HepG2 (cell line): Measurements from ENCODE around the gene MACROD2. TPM values are rescaled to one million over a fixed set of nuclear protein-coding genes. Genes with fewer than 3 reads are reported as not detected.

ENCODE experiments used
- ATAC-seq: fragments of 200-7000 bp; cut with Tn5 transposase; 3 replicates; pipeline ENCODE4 v1.9.1; 2020; ENCODE audit warnings: mild to moderate bottlenecking, moderate library complexity
- BruUV-seq: library from RNA; stranded (reverse); fragments of 400-500 nt; replicated peaks from 2 replicates; lab custom pipeline; 2021; lab: Mats Ljungman, UMichigan
- CTCF ChIA-PET: fragments of 300-600 bp; formaldehyde crosslinking; extraction: SDS; loops from one replicate; lab custom pipeline; 2021; ENCODE audit warnings: low total read pairs, inconsistent platforms, low intra/inter-chr PET ratio; lab: Yijun Ruan, JAX
- POLR2A ChIA-PET: fragments of 350-600 bp; sonication (Branson Sonifier 250); formaldehyde crosslinking; loops from one replicate; lab custom pipeline; 2020; ENCODE audit warnings: antibody characterized with exemption, inconsistent platforms; lab: Yijun Ruan, JAX
- DNase-seq: peaks from one replicate; pipeline ENCODE4 v3.0.0-alpha.2; 2015; ENCODE audit warnings: low spot score
- FAIRE-seq: peaks from 3 replicates; lab custom pipeline; 2011; peaks lifted over from hg19 to GRCh38; lab: Jason Lieb, UNC
- H2AFZ ChIP-seq: one replicate; pipeline ENCODE4 v1.6.1; 2011; ENCODE audit warnings: low read length, inconsistent platforms
- H3K27ac ChIP-seq: fragments of 300-600 bp; 3 replicates; pipeline ENCODE4 v1.8.0; 2011; ENCODE audit warnings: mixed run types, mild to moderate bottlenecking, mixed read lengths, low read length, inconsistent platforms; ENCODE audit not compliant: insufficient read depth; ENCODE audit errors: extremely low read length
- H3K27me3 ChIP-seq, 2 experiments: fragments of 200-600 bp in 1 of 2; 2 replicates in 1 of 2; 3 replicates in 1 of 2; pipeline versions ENCODE4 v1.6.0 to v1.8.0; 2011; ENCODE audit warnings: low read length in 2 of 2, mild to moderate bottlenecking in 2 of 2, moderate library complexity in 2 of 2, inconsistent platforms in 1 of 2; ENCODE audit not compliant: insufficient read depth in 2 of 2, control insufficient read depth in 1 of 2
- H3K36me3 ChIP-seq, 2 experiments: fragments of 200-600 bp in 1 of 2; replicated peaks in 1 of 2; 2 replicates in 1 of 2; 3 replicates in 1 of 2; pipeline versions ENCODE4 v1.5.1 to v1.8.0; 2011; ENCODE audit warnings: low read length in 2 of 2, inconsistent platforms in 1 of 2; ENCODE audit not compliant: insufficient read depth in 2 of 2, control insufficient read depth in 1 of 2
- H3K4me1 ChIP-seq: 2 replicates; pipeline ENCODE4 v1.5.1; 2012; ENCODE audit warnings: low read length, inconsistent platforms; ENCODE audit not compliant: insufficient read depth
- H3K4me2 ChIP-seq: 2 replicates; pipeline ENCODE4 v1.6.0; 2011; ENCODE audit warnings: low read depth, low read length, inconsistent platforms
- H3K4me3 ChIP-seq, 3 experiments: fragments of 200-600 bp in 1 of 3; sonication (generic), shearing (Covaris generic) in 1 of 3; replicated peaks in 1 of 3; 2 replicates each; pipeline ENCODE4 v1.5.1; 2011 to 2016; ENCODE audit warnings: low read length in 3 of 3, inconsistent platforms in 2 of 3, low read depth in 2 of 3, mild to moderate bottlenecking in 2 of 3, control low read depth in 1 of 3, mixed read lengths in 1 of 3; ENCODE audit not compliant: insufficient read depth in 1 of 3
- H3K79me2 ChIP-seq: one replicate; pipeline ENCODE4 v1.6.1; 2011; ENCODE audit warnings: low read length, inconsistent platforms; ENCODE audit not compliant: insufficient read depth
- H3K9ac ChIP-seq: 2 replicates; pipeline ENCODE4 v1.6.0; 2011; ENCODE audit warnings: mild to moderate bottlenecking, low read depth, low read length, inconsistent platforms; ENCODE audit not compliant: insufficient read depth
- H3K9me3 ChIP-seq: 2 replicates; pipeline ENCODE4 v1.5.1; 2012; ENCODE audit warnings: mild to moderate bottlenecking, low read length
- H4K20me1 ChIP-seq: 2 replicates; pipeline ENCODE4 v1.6.0; 2011; ENCODE audit warnings: inconsistent platforms, mild to moderate bottlenecking, low read length, moderate library complexity; ENCODE audit not compliant: insufficient read depth
- ARHGAP35 ChIP-seq: sonication (generic); formaldehyde crosslinking; IDR thresholded peaks from 2 replicates; pipeline ENCODE4 v1.9.0; 2022; ENCODE audit warnings: mild to moderate bottlenecking, inconsistent platforms, moderate library complexity, missing genetic modification reagents, borderline replicate concordance
- GTF3A ChIP-seq: sonication (generic); formaldehyde crosslinking; conservative IDR thresholded peaks from 2 replicates; pipeline ENCODE4 v1.4.0; 2020; ENCODE audit warnings: mild to moderate bottlenecking, missing genetic modification reagents
- LRRFIP1 ChIP-seq: sonication (generic); formaldehyde crosslinking; conservative IDR thresholded peaks from 2 replicates; pipeline ENCODE4 v1.4.0; 2020; ENCODE audit warnings: missing genetic modification reagents
- NFE2L2 ChIP-seq: fragments of 150-350 bp; IDR thresholded peaks from 2 replicates; pipeline ENCODE4 v1.6.1; 2014; ENCODE audit warnings: low read length
- RARG ChIP-seq: sonication (generic); formaldehyde crosslinking; IDR thresholded peaks from 2 replicates; pipeline ENCODE4 v1.4.0; 2020; ENCODE audit warnings: low read depth, mild to moderate bottlenecking, missing genetic modification reagents
- SCMH1 ChIP-seq: sonication (generic); formaldehyde crosslinking; IDR thresholded peaks from 2 replicates; pipeline ENCODE4 v1.9.0; 2021; ENCODE audit warnings: missing genetic modification reagents, mild to moderate bottlenecking, borderline replicate concordance
- SMARCE1 ChIP-seq: fragments of 450-650 bp; IDR thresholded peaks from 2 replicates; pipeline ENCODE4 v1.6.1; 2017; ENCODE audit warnings: borderline replicate concordance
- SRF ChIP-seq: IDR thresholded peaks from 2 replicates; pipeline ENCODE4 v1.6.1; 2011; ENCODE audit warnings: mild to moderate bottlenecking, low read depth, low read length, moderate library complexity
- TGIF2 ChIP-seq: IDR thresholded peaks from 2 replicates; pipeline ENCODE4 v1.6.1; 2016; ENCODE audit warnings: control low read depth, missing compliant biosample characterization
- ZEB1 ChIP-seq: IDR thresholded peaks from 2 replicates; pipeline ENCODE4 v1.6.1; 2012; ENCODE audit warnings: mild to moderate bottlenecking, low read depth, inconsistent platforms; ENCODE audit not compliant: insufficient replicate concordance
- ZNF558 ChIP-seq: sonication (generic); formaldehyde crosslinking; IDR thresholded peaks from 2 replicates; pipeline ENCODE4 v1.9.0; 2022; ENCODE audit warnings: mild to moderate bottlenecking, missing genetic modification reagents, borderline replicate concordance
- ZNF577 ChIP-seq: sonication (generic); formaldehyde crosslinking; IDR thresholded peaks from 2 replicates; pipeline ENCODE4 v1.4.0; 2020; ENCODE audit warnings: mild to moderate bottlenecking, low read depth, missing genetic modification reagents, borderline replicate concordance
- ZNF672 ChIP-seq: sonication (generic); formaldehyde crosslinking; IDR thresholded peaks from 2 replicates; pipeline ENCODE4 v1.8.1; 2022; ENCODE audit warnings: missing genetic modification reagents
- ZNF891 ChIP-seq: sonication (generic); formaldehyde crosslinking; IDR thresholded peaks from 2 replicates; pipeline ENCODE4 v1.5.0; 2020; ENCODE audit warnings: mild to moderate bottlenecking, missing genetic modification reagents
- WGBS: methylation state at CpG from one replicate; pipeline ENCODE4 v1.1.6; 2017; ENCODE audit warnings: low lambda C conversion rate; 5-methylcytosine and 5-hydroxymethylcytosine counted together
- in situ Hi-C: cut with HindIII; loops from 2 replicates; pipeline ENCODE4 v1.10.0; 2017; ENCODE audit warnings: low pct_unique_long_range_greater_than_20kb; ENCODE audit not compliant: extremely low pct_ligation_motif_present
- intact Hi-C: fragments of 100-400 bp; cut with micrococcal nuclease; formaldehyde crosslinking; loops from one replicate; pipeline ENCODE4 v1.10.0; 2022; ENCODE audit not compliant: unreplicated experiment
- polyA plus RNA-seq, 8 experiments: library from polyadenylated mRNA; depleted of rRNA in 3 of 8; stranded (reverse) in 7 of 8; unstranded in 1 of 8; fragments of >200 nt; fragmentation: Illumina TruSeq in 4 of 8; extraction: Trizol in 4 of 8; gene quantifications; 2 replicates each; pipeline versions ENCODE4 v1.2.1 to v1.2.3, GENCODE V29; 2011 to 2016; ENCODE audit warnings: low read depth in 4 of 8, missing spikeins in 1 of 8, mixed read lengths in 1 of 8; ENCODE audit not compliant: insufficient read depth in 1 of 8
- total RNA-seq, 5 experiments: library from RNA; depleted of rRNA; stranded (reverse); fragments of >200 nt; fragmentation: Illumina TruSeq; extraction: Trizol; gene quantifications; 2 replicates each; pipeline ENCODE4 v1.2.3, GENCODE V29; 2016; ENCODE audit warnings: low read depth in 1 of 5

The MACROD2 gene
- total and polyA plus RNA-seq, 2 of the 13 experiments (the other 11 are each of a cell fraction or from before 2014, with no cell fraction given), result 0.13 to 0.51 TPM

DNA sequence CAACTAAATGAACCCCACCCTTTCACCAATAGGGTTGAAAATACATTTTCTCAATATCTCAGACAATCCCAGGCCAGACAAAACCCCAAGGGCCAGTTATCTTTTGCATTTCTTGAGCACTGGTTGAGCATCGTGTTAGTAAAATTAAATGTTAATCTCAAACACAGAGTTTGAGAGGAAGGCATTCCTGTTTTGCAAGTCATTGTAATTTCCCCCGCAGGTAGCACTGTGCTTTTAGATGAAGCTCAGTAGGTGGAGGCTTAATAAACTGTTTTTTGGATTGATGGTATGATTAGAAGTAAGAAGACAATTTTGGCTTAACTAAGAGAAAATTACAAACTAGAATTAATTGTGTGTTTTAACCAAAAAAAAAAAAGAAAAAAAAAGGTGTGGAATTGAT is 1340.7 kb downstream of the MACROD2 start:
- BruUV-seq, result no TSS peak
- in situ Hi-C loops, result no loop called here
- Histone ChIP-seq H3K4me2 (no peak overlapping the region), H2AFZ (no peak overlapping the region), H3K36me3 (no peaks in the 10 kb centered on the region), H3K27me3 (no peaks in the 10 kb centered on the region), H3K4me1 (no peaks in the 10 kb centered on the region)
- FAIRE-seq, result no peak
- no peak for ATAC-seq
- TF ChIP-seq ZNF891 (CRISPR knock-in tag) (no peak), SRF (no peak), ARHGAP35 (no peak), ZNF558 (CRISPR knock-in tag) (no peak), ZNF577 (CRISPR knock-in tag) (no peak), NFE2L2 (peak; percentile 78), ZEB1 (no peak), RARG (CRISPR knock-in tag) (no peak)
- TF ChIP-seq, all 625 proteins: peak for 1
- no peaks in the 10 kb centered on the region for H3K79me2 ChIP-seq
- 6% methylated on average over 2 of the region's 2 CpGs for WGBS
- no peak overlapping the region for H3K9ac ChIP-seq
- DNase-seq, result no peak
- no peak overlapping the region for H3K27ac ChIP-seq
- no peak overlapping the region for H3K4me3 ChIP-seq
- ChIA-PET CTCF (no interaction called here), POLR2A (no interaction called here)
- H3K9me3 ChIP-seq, result peaks cover 73% of the 10 kb centered on the region
- intact Hi-C loops, result no loop called here
- no peaks in the 10 kb centered on the region for H4K20me1 ChIP-seq

DNA sequence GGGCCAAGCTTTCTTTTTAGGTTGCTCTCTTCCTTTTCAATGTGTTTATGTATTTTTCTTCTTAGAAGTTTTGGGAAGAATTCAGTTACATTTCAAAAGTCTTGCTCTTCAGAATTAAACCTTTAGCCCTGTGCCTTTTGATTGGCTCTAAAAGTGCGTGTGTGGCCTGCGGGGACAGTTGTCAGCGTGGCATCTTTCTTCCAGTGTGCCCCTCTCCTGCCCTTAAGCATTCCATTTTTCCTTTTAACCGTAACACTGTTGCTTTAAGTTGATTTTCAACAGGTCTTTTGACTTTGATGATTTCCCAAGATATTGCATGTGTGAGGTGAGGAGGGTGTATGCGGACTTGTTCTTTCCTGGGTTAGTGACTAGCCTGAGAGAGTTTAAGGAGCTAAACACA is 1341.2 kb downstream of the MACROD2 start:
- H3K79me2 ChIP-seq, result no peaks in the 10 kb centered on the region
- in situ Hi-C loops (no loop called here), intact Hi-C loops (no loop called here)
- ATAC-seq, result no peak
- no peaks in the 10 kb centered on the region for H4K20me1 ChIP-seq
- WGBS, result 23% methylated on average over 5 of the region's 5 CpGs
- ChIA-PET POLR2A (no interaction called here), CTCF (no interaction called here)
- H3K27me3 ChIP-seq, result no peaks in the 10 kb centered on the region
- BruUV-seq, result no TSS peak
- no peaks in the 10 kb centered on the region for H3K36me3 ChIP-seq
- no peak for DNase-seq
- peaks cover 76% of the 10 kb centered on the region for H3K9me3 ChIP-seq
- no peak overlapping the region for H3K4me3 ChIP-seq
- no peak overlapping the region for H3K4me2 ChIP-seq
- H3K9ac ChIP-seq, result no peak overlapping the region
- H3K4me1 ChIP-seq, result no peaks in the 10 kb centered on the region
- H2AFZ ChIP-seq, result no peak overlapping the region
- no peak for FAIRE-seq
- no peak overlapping the region for H3K27ac ChIP-seq
- TF ChIP-seq SCMH1 (CRISPR knock-in tag), result no peak
- no peak for TF ChIP-seq LRRFIP1 (CRISPR knock-in tag)
- no peak for TF ChIP-seq TGIF2 (CRISPR knock-in tag)
- TF ChIP-seq ZNF672, result no peak
- no peak for TF ChIP-seq GTF3A
- no peak for TF ChIP-seq SMARCE1
